ENCODE data around the gene ARL2BP.
"Not testable (repeated sequence)": the region's sequence is repeated elsewhere in the genome, so short reads cannot be mapped to it uniquely, and the experiment has no call there.

ARL2BP gene

GRCh38 chr16:57265850-57266530, 20.9 kb downstream of the ARL2BP start:
- Histone ChIP-seq H3K27me3 (no peaks in the 10 kb centered on the region), H3K9me3 (no peaks in the 10 kb centered on the region), H3K27ac (no peak overlapping the region), H3K36me3 (no peaks in the 10 kb centered on the region), H3K4me1 (ENCODE audit: control insufficient read depth in 1 of 2, insufficient read depth in 1 of 2, low read depth in 1 of 2, low read length in 1 of 2) (no peaks in the 10 kb centered on the region), H3K4me3 (ENCODE audit: low read depth in 1 of 2, low read length in 1 of 2) (no peak overlapping the region)
- TF ChIP-seq CTCF (IDR thresholded peaks at IDR 0.05): no peak

DNA sequence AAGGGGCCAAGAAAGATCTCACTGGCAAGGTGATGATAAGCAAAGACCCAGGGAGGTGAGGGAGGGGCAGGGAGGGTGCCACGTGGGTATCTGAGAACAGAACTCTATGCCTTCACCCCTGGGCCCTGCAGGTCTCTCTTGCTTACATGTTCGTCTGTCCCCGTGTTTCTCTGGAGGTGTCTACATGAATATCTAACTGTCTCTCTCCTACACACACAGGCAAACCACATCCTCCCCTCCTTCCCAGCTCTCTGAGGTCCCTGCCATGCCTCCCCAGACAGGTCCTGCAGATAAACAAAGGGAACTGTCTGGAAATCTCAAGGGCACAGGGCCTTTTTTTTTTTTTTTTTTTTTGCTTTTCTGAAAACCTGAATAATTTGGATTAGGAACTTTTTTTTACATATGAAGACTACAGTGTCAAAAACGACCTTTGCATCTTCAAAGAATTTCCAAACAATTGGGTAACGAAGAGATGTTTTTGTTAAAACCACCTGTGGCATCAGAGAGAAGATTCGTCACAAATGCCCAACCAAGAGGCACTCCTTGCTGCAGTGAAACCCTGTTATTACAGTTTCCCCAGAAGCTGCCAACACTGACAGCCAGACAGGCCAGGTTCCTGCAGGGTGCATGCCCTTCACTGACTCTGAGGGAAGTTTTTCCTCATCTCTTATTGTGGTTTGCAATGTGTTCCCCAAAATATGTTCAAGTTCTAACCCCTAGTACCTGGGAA, 21.6 kb downstream of the ARL2BP start:
- Histone ChIP-seq H3K9me3 (no peaks in the 10 kb centered on the region), H3K27me3 (no peaks in the 10 kb centered on the region), H3K4me1 (ENCODE audit: control insufficient read depth in 1 of 2, insufficient read depth in 1 of 2, low read depth in 1 of 2, low read length in 1 of 2) (no peaks in the 10 kb centered on the region), H3K36me3 (no peaks in the 10 kb centered on the region), H3K27ac (no peak overlapping the region), H3K4me3 (ENCODE audit: low read depth in 1 of 2, low read length in 1 of 2) (no peak overlapping the region)
- no peak for TF ChIP-seq CTCF (IDR thresholded peaks at IDR 0.05)

DNA sequence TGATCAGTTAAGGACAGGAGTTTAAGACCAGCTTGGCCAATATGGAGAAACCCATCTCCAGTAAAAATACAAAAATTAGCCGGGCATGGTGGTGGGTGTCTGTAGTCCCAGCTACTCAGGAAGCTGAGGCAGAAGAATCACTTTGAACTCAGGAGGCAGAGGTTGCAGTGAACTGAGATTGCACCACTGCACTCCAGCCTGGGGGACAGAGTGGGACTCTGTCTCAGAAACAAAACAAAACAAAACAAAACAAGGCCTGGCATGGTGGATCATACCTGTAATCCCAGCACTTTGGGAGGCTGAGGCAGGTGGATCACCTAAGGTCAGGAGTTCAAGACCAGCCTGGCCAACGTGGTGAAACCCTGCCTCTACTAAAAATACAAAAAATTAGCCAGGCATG, 22.3 kb downstream of the ARL2BP start:
- H3K36me3 ChIP-seq; H3K27ac ChIP-seq; H3K27me3 ChIP-seq; H3K4me1 ChIP-seq (ENCODE audit: control insufficient read depth in 1 of 2, insufficient read depth in 1 of 2, low read depth in 1 of 2, low read length in 1 of 2); H3K9me3 ChIP-seq; H3K4me3 ChIP-seq (ENCODE audit: low read depth in 1 of 2, low read length in 1 of 2): not testable (repeated sequence)

- Histone ChIP-seq H3K4me3 (ENCODE audit: low read depth in 1 of 2, low read length in 1 of 2) (no peak overlapping the region), H3K9me3 (no peaks in the 10 kb centered on the region), H3K27ac (no peak overlapping the region), H3K27me3 (no peaks in the 10 kb centered on the region), H3K36me3 (no peaks in the 10 kb centered on the region), H3K4me1 (ENCODE audit: control insufficient read depth in 1 of 2, insufficient read depth in 1 of 2, low read depth in 1 of 2, low read length in 1 of 2) (no peaks in the 10 kb centered on the region)
- no peak for TF ChIP-seq CTCF (IDR thresholded peaks at IDR 0.05)
These were observed 24.0 kb downstream of the ARL2BP start for GRCh38 chr16:57268804-57269800.

DNA sequence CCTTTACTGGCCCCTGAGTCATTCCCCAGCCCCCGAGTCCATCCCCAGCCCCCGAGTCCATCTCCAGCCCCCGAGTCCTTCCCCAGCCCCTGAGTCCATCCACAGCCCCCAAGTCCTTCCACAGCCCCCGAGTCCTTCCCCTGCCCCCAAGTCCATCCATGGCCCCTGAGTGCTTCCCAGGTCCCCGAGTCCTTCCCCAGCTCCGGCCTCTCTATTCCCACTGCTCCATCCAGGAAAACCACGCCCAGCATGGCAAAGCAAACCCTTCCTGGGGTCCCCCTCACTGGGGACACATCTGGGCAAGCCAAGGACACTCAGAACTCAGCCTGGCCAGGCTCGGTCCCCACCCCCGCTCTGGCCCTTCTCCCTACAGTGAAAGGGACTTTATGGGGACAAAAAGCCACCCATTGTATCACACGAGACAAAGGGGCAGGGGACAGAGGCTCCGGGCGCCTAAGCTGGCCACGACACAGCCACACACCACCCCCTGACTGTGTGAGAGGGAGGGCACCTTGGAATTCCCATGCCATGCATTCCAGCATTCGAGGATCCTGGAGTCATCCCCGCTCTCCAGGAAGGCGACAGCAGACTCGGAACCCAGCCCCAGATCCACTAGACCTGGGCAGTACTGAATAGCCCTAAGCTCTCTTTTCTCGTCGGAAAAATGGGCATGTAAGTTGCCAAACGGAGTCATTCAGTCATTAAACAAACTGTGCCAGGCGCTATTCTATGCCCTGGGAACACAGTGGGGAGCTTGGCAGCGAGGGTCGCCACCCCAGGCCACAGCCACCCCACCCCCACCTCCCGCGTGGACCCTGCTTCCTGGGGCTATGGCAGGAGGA, 25.4 kb downstream of the ARL2BP start:
- H3K27ac ChIP-seq: no peak overlapping the region

More for the DNA sequence above, 25.4 kb downstream of the ARL2BP start:
- Histone ChIP-seq H3K4me1 (ENCODE audit: control insufficient read depth in 1 of 2, insufficient read depth in 1 of 2, low read depth in 1 of 2, low read length in 1 of 2) (no peaks in the 10 kb centered on the region), H3K36me3 (no peaks in the 10 kb centered on the region), H3K27me3 (no peaks in the 10 kb centered on the region), H3K9me3 (no peaks in the 10 kb centered on the region), H3K4me3 (ENCODE audit: low read depth in 1 of 2, low read length in 1 of 2) (no peak overlapping the region)
- TF ChIP-seq CTCF (IDR thresholded peaks at IDR 0.05): no peak

Data from neutrophil (primary cell).